ENCODE measurements around the gene HECW1. TPM values are rescaled to one million over a fixed set of nuclear protein-coding genes. Genes with fewer than 3 reads are reported as not detected.

HECW1 gene
- total and polyA plus RNA-seq, 2 experiments from 2014 or later: 11.0 to 21.8 TPM

- H3K4me3 ChIP-seq: no peak overlapping the region
- no peaks in the 10 kb centered on the region for H3F3A ChIP-seq (replicated peaks; ENCODE audit: low read depth)
- H3K27ac Mint-ChIP-seq: no peak overlapping the region
- H3K27me3 ChIP-seq (ENCODE audit: insufficient read depth): no peaks in the 10 kb centered on the region
- H3K27ac ChIP-seq (ENCODE audit: low read depth): no peak overlapping the region
- no peaks in the 10 kb centered on the region for H3K79me2 ChIP-seq (replicated peaks; ENCODE audit: insufficient read depth)
- no peak overlapping the region for H3K4me3 Mint-ChIP-seq
- H4K20me1 ChIP-seq (replicated peaks; ENCODE audit: insufficient read depth): no peaks in the 10 kb centered on the region
- DNase-seq (ENCODE audit: low spot score) (peak; percentile 37), ATAC-seq (no peak)
- no peak overlapping the region for H3K4me2 ChIP-seq
- H3K36me3 Mint-ChIP-seq (ENCODE audit: low read depth): no peaks in the 10 kb centered on the region
- TF ChIP-seq EZH2phosphoT487 (IDR thresholded peaks at IDR 0.05; ENCODE audit: unreplicated experiment) (no peak), ZNF462 (CRISPR knock-in tag; IDR thresholded peaks at IDR 0.05) (no peak), ZNF331 (CRISPR knock-in tag; IDR thresholded peaks at IDR 0.05; ENCODE audit: low read depth) (no peak), NANOG (IDR thresholded peaks at IDR 0.05; ENCODE audit: borderline replicate concordance) (no peak), EZH2 (IDR thresholded peaks at IDR 0.05; ENCODE audit: low read depth, unreplicated experiment) (no peak), POLR2AphosphoS5 (IDR thresholded peaks at IDR 0.05; ENCODE audit: low read depth) (no peak), JUNB (IDR thresholded peaks at IDR 0.05; ENCODE audit: unreplicated experiment) (no peak), ZNF114 (CRISPR knock-in tag; IDR thresholded peaks at IDR 0.05) (no peak), REST (IDR thresholded peaks at IDR 0.05; ENCODE audit: unreplicated experiment) (no peak), STAT1 (IDR thresholded peaks at IDR 0.05; ENCODE audit: unreplicated experiment) (no peak), CREB1 (CRISPR knock-in tag; IDR thresholded peaks at IDR 0.05; ENCODE audit: low read depth) (no peak)
- TF ChIP-seq, protein P1, sequence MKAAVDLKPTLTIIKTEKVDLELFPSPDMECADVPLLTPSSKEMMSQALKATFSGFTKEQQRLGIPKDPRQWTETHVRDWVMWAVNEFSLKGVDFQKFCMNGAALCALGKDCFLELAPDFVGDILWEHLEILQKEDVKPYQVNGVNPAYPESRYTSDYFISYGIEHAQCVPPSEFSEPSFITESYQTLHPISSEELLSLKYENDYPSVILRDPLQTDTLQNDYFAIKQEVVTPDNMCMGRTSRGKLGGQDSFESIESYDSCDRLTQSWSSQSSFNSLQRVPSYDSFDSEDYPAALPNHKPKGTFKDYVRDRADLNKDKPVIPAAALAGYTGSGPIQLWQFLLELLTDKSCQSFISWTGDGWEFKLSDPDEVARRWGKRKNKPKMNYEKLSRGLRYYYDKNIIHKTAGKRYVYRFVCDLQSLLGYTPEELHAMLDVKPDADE (IDR thresholded peaks at IDR 0.05): no peak
- TF ChIP-seq, protein P2, sequence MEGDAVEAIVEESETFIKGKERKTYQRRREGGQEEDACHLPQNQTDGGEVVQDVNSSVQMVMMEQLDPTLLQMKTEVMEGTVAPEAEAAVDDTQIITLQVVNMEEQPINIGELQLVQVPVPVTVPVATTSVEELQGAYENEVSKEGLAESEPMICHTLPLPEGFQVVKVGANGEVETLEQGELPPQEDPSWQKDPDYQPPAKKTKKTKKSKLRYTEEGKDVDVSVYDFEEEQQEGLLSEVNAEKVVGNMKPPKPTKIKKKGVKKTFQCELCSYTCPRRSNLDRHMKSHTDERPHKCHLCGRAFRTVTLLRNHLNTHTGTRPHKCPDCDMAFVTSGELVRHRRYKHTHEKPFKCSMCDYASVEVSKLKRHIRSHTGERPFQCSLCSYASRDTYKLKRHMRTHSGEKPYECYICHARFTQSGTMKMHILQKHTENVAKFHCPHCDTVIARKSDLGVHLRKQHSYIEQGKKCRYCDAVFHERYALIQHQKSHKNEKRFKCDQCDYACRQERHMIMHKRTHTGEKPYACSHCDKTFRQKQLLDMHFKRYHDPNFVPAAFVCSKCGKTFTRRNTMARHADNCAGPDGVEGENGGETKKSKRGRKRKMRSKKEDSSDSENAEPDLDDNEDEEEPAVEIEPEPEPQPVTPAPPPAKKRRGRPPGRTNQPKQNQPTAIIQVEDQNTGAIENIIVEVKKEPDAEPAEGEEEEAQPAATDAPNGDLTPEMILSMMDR (conservative IDR thresholded peaks at IDR 0.05; ENCODE audit: low read depth in 2 of 2): no peak
- H3K27me3 Mint-ChIP-seq (ENCODE audit: insufficient read depth, low read depth, poor library complexity): no peaks in the 10 kb centered on the region
- peaks cover 34% of the 10 kb centered on the region for H3K4me1 Mint-ChIP-seq
- no peaks in the 10 kb centered on the region for H3K9me2 ChIP-seq (ENCODE audit: insufficient read depth)
- peaks cover 30% of the 10 kb centered on the region for H3K4me1 ChIP-seq (ENCODE audit: insufficient read depth)
- H3K36me3 ChIP-seq (ENCODE audit: insufficient read depth): no peaks in the 10 kb centered on the region
- H3K9me3 Mint-ChIP-seq: no peaks in the 10 kb centered on the region; the same call in 2 of the 3 replicates
- peak overlapping the region; percentile 70 for H2AFZ ChIP-seq
These were observed 36.2 kb upstream of the HECW1 start for GRCh38 chr7:43076189-43076605.
